ENCODE measurements around the gene ERC1.
"Not testable (repeated sequence)": the region's sequence is repeated elsewhere in the genome, so short reads cannot be mapped to it uniquely, and the experiment has no call there.

ERC1 gene

DNA sequence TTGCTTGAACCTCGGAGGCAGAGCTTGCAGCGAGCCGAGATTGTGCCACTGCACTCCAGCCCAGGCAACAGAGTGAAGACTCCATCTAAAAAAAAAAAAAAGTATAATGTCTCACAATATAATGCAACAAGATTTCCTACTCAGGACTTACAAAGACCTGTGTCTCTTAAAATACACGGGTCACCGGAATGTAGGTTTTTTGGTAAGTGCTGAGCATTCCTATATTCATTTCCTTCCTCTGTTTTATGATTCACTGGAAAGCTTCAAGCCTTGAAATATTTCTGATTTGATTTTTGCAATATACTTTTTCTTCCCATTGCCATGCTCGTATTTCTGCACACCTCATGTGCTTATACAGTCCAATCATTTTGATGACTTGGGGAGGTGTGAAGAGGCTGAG, 357.6 kb downstream of the ERC1 start:
- DNase-seq (ENCODE audit: low read depth in 3 of 3, low spot score in 1 of 3) = no peak

DNA sequence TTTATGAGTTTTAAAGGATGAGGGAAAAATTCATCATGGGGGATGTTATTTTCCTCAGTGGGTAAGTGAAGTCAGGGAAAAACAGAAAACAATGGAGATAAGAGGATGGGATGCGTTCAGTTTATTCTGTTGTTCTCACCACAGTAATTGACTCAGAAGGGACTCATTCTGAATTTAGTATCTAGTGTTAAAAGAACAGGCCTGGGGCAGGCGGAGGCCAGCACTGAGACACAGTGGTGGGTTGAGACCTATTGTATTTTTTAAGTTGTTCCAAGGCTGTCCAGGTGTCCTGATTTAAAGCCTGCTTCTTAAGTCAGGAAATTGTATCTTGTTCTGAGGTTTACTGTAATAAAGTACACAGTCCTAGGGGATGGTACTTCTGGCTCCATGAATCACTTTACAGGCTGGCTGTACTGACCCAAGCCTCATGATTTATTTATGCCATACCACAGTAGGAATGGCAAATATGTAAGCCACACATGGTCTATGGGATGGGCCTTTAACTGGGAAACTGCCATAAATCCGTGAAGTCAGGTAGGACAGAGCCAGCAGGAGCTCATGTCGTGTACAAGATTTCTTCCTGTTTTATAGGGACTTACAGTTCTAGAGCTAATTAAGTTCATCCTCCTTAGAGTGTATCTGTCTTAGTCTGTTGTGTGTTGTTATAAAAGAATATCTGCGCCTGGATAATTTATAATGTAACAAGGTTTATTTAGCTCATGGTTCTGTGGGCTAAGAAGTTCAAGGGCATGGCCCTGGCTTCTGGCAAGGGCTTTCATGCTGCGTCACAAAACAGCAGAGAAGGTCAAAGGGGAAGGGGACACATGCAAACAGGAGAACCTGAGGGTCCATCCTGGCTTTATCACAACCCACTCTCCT, 359.3 kb downstream of the ERC1 start:
- DNase-seq (ENCODE audit: low read depth in 3 of 3, low spot score in 1 of 3) = no peak

GRCh38 chr12:1350934-1351240, 359.9 kb downstream of the ERC1 start:
- no peak for DNase-seq (ENCODE audit: low read depth in 3 of 3, low spot score in 1 of 3)

DNA sequence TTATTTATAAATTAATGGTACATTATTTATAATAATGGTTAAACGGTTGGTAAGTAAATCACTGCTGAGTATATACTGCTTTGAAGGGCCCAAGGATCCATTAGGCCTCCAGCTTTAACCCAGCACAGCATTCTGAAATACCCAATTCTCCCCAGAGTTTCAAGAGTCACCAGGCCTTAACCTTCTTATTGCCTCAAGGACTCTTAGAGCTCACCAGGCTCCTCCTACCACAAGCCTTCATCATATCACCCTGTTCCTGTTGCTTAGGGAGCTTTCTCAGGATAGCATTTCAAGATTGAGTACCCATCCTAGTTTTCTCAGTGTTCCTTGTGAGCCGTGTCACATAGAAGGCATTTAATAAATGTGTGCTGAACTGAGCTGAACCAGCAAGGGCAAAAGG, 360.9 kb downstream of the ERC1 start:
- no peak for DNase-seq (ENCODE audit: low read depth in 3 of 3, low spot score in 1 of 3)

GRCh38 chr12:1353451-1353850, 362.4 kb downstream of the ERC1 start:
- no peak for DNase-seq (ENCODE audit: low read depth in 3 of 3, low spot score in 1 of 3)

DNA sequence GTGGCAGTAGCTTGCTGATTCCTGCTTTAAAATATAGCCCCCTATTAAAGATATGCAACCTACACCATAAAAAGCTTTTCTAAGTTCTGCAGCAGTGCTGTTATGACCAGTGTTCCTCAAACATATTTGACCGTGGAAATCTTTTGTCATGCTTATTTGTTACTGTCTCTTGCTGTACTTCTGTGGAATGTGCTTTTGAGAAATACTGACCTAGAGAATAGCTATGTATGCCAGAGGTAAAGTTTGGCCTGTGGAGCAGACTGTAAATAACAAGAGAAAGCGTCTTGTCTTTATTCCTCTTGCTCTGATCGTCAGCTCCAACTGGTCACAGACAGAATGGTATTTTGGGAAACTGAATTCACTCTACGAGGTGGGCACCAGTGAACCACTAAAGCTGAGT, 364.4 kb downstream of the ERC1 start:
- no peak for DNase-seq (ENCODE audit: low read depth in 3 of 3, low spot score in 1 of 3)

- DNase-seq (ENCODE audit: low read depth in 3 of 3, low spot score in 1 of 3) = not testable (repeated sequence)
These were observed 364.8 kb downstream of the ERC1 start for GRCh38 chr12:1355871-1356270.

- DNase-seq (ENCODE audit: low read depth in 3 of 3, low spot score in 1 of 3) = no peak
These were observed 365.3 kb downstream of the ERC1 start for GRCh38 chr12:1356285-1356684.

DNA sequence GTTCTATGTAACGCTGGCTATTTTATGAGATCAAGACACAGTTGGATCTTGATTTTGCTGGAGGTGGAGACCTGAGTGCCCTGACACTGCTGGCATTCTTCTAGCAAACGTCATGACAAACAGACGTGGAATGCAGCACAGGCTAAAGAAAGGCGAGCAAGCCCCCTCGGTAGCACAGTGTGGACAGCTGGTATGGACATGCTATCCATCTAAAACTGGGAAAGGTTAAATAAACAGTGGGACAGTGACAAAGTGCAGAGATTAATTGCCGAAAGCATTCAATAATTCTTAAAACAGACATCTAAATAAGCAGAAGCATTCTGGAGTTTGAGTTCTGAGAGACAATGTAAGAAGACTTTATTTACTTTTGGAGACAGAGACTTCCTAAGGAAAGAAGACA, 366.1 kb downstream of the ERC1 start:
- DNase-seq (ENCODE audit: low read depth in 3 of 3, low spot score in 1 of 3) = no peak

GRCh38 chr12:1357711-1358110, 366.7 kb downstream of the ERC1 start:
- no peak for DNase-seq (ENCODE audit: low read depth in 3 of 3, low spot score in 1 of 3)

GRCh38 chr12:1360441-1361210, 369.6 kb downstream of the ERC1 start:
- DNase-seq (ENCODE audit: low read depth in 3 of 3, low spot score in 1 of 3) = no peak

DNA sequence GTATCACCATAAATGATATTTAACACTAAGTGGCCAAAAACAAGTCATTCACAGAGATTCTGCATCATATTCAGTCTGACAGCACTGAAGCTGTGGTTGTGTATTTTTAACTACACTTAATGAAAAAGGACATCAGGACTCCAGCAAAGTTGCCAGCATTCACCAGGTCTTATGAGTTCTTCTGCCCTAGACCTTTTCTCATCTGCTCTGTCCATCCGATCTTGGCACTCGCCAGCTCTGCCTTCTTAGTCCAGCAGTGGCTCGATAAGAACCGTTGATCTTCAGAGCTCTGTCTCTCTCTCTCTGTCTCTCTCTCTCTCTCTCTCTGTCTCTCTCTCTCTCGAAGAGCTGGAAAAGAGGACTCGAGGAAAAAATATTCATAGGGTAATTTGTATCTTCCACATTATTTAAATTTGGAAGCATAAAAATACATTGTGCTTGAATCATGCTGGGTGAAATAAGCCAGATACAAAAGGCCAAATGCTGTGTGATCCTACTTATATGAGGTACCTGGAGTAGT, 371.2 kb downstream of the ERC1 start:
- no peak for DNase-seq (ENCODE audit: low read depth in 3 of 3, low spot score in 1 of 3)

GRCh38 chr12:1365703-1366102, 374.7 kb downstream of the ERC1 start:
- no peak for DNase-seq (ENCODE audit: low read depth in 3 of 3, low spot score in 1 of 3)

DNA sequence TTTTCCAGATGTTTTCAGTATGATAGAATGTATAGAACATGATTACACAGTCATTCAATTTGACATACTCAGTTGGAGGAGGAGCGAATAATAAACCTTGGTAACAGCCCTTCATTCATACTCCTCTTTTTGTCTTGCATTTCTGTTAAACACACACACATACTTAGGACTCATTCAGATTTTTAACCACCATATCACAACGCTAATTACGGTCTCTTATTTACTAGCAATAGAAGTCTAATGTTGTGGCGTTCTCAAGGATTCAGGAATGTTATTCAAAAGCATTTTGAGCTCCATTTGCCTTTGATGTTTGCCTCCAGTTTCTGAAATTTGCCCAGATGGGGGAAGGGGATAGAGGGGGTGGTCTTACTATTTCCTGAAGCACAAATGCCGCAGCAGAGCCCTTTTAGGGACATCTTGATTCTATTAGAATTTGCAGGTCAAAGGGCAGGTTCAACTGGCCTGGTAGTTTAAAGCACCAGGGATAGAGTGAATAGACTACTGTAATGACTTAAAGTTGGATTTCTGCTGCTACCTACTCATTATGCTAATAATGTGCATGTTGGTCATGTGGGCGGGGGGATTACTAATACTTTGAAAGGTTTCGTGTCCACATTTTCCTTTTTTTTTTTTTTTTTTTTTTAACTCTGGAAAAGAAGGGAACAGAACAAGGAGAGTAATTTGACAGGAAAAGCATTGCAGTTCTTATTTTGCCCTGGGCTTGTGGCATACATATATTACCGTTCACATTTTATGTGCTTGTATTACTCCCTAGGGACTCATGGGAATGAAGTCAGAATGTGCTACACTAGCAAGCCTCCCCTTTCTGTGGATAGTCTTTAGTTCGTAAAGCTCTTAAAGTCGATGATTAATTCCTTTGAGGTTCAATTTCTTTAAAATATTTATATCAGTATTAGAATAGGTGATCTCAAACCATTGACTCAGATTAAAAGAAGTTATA, 376.6 kb downstream of the ERC1 start:
- DNase-seq (ENCODE audit: low read depth in 3 of 3, low spot score in 1 of 3) = no peak

GRCh38 chr12:1369460-1369859, 378.4 kb downstream of the ERC1 start:
- no peak for DNase-seq (ENCODE audit: low read depth in 3 of 3, low spot score in 1 of 3)

DNA sequence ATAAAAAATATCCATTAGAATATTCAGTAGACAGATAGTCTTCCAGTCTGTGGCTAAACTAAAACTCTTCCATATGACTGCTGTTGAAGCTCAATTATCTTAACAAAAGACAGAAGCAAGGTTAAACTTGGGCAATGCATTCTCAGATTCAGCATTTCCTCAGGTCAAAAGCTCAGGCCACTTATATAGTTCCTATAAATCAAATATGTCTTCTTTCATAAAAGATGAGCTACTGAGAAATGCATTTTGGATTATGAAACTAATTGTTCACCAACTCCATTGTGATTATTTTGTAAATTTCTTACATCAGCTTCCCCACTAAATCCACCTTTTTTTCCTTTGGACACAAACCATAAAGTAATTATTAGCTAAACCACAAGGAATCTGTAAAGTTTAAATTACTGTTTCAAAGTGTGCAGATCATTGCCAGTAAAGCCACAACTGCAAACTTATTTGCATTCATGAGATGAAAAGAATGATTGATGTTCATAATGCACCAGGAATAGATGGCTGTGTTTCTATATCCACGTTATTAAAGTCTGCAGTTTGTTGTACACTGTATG, 379.0 kb downstream of the ERC1 start:
- no peak for DNase-seq (ENCODE audit: low read depth in 3 of 3, low spot score in 1 of 3)

- no peak for DNase-seq (ENCODE audit: low read depth in 3 of 3, low spot score in 1 of 3)
These were observed 383.1 kb downstream of the ERC1 start for GRCh38 chr12:1373901-1374735.

GRCh38 chr12:1375323-1375722, 384.3 kb downstream of the ERC1 start:
- no peak for DNase-seq (ENCODE audit: low read depth in 3 of 3, low spot score in 1 of 3)

DNA sequence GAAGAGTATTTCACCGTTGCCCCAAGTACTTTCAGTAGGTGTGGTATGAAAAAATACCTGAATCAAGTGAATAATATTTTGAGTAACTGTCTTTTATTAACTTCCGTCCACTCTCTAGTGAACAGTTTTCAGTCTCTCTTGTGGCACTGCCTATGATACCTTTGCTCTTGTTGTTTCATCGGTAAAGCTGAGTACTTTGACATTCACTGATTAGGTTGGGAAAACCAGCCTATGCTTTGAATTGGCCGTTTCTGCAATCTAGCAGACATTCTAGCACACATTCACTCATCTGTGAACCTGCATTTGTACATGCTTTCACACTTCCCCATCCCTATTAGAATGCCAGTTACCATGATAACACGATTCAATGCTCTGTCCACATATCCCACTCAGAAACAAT, 386.1 kb downstream of the ERC1 start:
- DNase-seq (ENCODE audit: low read depth in 3 of 3, low spot score in 1 of 3) = no peak

DNA sequence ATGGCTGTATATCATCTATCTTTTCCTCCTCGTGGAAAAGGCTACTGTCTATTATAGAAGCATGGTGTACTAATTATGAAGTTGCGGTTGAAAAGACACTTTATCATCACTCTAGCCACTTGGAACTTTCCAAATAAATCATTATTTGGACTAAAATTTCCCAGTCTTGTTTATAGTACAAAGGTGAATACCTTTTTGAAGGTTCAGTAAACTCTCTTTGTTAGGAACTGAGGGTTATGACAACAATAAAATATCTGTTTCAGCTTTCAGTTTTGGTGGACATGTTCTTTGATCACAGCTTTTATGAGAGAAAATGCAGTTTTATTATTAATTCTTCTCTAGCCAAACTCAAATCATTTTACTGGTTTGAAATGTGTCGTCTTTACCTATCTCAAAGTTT, 386.7 kb downstream of the ERC1 start:
- DNase-seq (ENCODE audit: low read depth in 3 of 3, low spot score in 1 of 3) = no peak
